Umbilical cord (tissue), 2 donors: ENCODE results near the gene NXPH2. TPM values are rescaled to one million over a fixed set of nuclear protein-coding genes. Genes with fewer than 3 reads are reported as not detected.

ENCODE experiments used
- DNase-seq: peaks from one replicate; pipeline ENCODE4 v3.0.0-alpha.2; 2015; ENCODE audit warnings: low spot score
- total RNA-seq: library from RNA; depleted of rRNA; stranded (reverse); fragments of >200 nt; gene quantifications from one replicate; pipeline ENCODE4 v1.2.3, GENCODE V29; 2014; ENCODE audit warnings: low replicate concordance; ENCODE audit not compliant: insufficient read depth

Gene NXPH2
- total RNA-seq, 1 donor from 2014 or later, result not detected

- no peak for DNase-seq
Measured at GRCh38 chr2:138637061-138637460, 143.1 kb downstream of the NXPH2 start.

DNA sequence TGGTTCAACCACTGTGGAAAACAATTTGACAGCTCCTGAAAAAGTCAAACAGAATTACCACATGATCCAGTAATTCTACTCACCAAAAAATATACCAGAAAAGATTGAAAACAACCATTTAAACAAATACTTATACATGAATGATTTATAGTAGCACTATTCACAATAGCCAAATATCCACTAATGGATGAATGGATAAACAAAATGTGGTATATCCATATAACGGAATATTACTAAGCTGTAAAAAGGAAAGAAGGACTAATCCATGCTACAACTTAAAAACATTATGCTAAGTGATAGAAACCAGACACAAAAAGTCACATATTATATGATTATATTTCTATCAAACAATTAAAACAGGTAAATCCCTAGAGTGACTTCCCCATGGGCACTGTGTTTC is 147.1 kb downstream of the NXPH2 start:
- DNase-seq, result no peak

DNA sequence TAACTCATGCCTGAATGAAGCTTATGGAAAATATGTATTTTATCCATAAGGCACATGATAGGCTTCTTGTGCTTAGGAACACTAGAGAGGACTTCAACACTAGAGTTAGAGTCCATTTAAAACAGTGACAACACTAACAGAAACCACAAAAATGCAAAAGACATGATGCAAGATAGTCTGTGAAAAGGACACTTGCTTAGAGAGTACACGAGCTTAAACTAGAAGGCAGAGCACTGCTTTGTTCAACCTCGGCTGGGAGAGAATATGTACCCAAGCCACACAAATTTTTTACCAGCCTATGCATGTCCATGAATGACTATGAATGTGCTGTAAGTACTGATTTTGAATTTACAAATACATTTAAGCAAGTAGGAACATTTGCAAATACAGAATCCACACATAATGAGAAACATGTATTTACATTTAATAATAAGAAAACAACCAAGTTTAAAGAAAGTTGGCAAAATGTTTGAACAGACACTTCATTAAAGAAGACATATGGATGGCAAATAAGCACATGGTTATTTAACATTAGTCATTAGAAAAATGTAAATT is 148.0 kb downstream of the NXPH2 start:
- no peak for DNase-seq

DNA sequence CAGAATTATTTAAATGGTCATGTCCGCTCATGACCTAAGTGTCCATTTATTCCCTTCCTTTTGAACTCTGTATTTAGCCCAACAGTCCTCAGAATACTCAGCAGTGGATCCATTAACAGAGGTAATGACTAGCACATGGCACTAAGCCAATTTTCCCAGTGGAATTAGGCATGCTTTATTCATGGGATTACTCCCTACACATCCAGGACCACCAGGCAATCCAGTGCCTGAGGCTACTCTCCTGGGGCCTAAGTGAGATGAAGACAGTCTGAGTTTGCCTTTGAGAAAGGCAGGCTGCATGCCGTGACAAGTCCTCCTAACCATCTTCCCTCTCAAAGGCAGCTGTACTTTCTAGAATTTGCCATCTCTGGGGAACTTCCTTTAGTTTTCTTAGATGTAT is 150.0 kb downstream of the NXPH2 start:
- no peak for DNase-seq

DNA sequence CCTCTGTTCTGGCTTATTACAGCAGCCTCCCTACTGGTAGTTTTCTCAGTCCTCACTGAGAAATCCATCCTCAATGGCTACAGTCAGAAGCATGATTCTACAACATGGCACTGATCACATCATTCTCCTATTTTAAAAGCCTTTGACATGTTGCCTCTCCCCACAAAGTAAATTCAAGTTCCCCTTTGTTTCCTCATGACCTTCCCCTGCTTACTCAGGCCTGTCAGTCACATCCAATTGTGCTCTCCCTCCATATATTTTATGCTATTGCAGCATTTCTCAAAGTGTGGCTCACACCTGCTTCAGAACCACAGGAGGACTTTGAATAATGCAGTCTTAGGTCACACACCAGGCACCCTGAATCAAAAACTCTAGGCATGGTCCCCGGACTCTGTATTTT is 154.0 kb downstream of the NXPH2 start:
- DNase-seq, result no peak

DNA sequence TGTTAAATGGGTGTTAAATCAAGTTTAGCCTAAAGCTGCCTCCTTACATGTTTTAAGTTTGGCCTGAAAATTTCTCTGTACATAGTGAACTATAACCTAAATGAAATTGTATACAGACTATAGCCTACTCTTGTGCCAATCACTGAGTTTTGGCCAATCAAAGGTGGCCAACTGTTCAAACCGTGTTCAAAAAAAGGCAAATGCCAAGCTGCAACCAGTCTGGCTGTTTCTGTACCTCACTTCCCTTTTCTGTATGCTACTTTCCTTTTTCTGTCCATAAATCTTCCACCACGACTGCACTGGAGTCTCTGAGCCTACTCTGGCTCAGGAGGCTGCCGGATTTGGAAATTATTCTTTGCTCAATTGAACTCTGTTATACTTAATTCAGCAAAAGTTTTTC is 157.6 kb downstream of the NXPH2 start:
- peak; percentile 17 for DNase-seq

DNA sequence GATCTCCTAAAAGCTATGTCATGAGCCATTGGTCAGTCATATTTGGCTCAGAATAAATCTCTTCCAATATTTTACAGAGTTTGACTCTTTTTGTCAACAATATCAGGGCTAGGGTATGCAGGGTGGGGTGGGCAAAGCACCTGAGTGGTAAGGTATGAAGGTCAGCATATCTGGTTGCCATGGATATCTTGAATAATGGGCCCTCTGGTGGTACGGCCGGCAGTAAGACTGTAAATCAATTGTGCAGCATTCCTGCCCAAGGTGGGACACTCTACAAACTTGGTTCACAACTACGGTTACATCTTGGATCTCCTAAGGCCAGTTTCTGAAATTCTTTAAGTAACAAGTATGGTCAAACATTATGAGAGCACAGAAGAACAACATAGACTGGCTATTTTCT is 159.1 kb downstream of the NXPH2 start:
- no peak for DNase-seq

- DNase-seq, result no peak
Measured at GRCh38 chr2:138620431-138620830, 159.8 kb downstream of the NXPH2 start.
